22Rv1 (cell line): ENCODE data around the gene TRIM2.

Experiments
- CTCF ChIP-seq: fragments of 450-650 bp; IDR thresholded peaks from 2 replicates; pipeline ENCODE4 v1.5.1; 2017; ENCODE audit warnings: mild to moderate bottlenecking
- ZFX ChIP-seq: fragments of 450-650 bp; IDR thresholded peaks from 2 replicates; pipeline ENCODE4 v1.6.1; 2017; ENCODE audit warnings: antibody characterized with exemption, borderline replicate concordance

- TF ChIP-seq CTCF, result no peak
- TF ChIP-seq ZFX, result no peak
These were observed 42.3 kb downstream of the TRIM2 start for GRCh38 chr4:153246446-153247115.
